OCI-LY1 (cell line): ENCODE results near the gene SMC3.

ENCODE experiments used
- H2AFZ ChIP-seq: fragments of 200-600 bp; sonication (generic), shearing (Covaris generic); 2 replicates; pipeline ENCODE4 v1.6.0; 2014; ENCODE audit warnings: antibody characterized with exemption, mild to moderate bottlenecking, low read length
- H3F3A ChIP-seq: fragments of 200-600 bp; sonication (generic), shearing (Covaris generic); 2 replicates; pipeline ENCODE4 v1.6.0; 2014; ENCODE audit warnings: mild to moderate bottlenecking, antibody characterized with exemption, low read length, moderate library complexity; ENCODE audit not compliant: insufficient read depth
- H3K27ac ChIP-seq: fragments of 200-600 bp; sonication (generic); 2 replicates; pipeline ENCODE4 v1.5.1; 2014; ENCODE audit warnings: low read length, mixed run types, mild to moderate bottlenecking, low read depth; ENCODE audit not compliant: poor library complexity, severe bottlenecking
- H3K27me3 ChIP-seq: fragments of 200-600 bp; sonication (generic); 2 replicates; pipeline ENCODE4 v1.6.0; 2014; ENCODE audit warnings: antibody characterized with exemption, mild to moderate bottlenecking, low read length, moderate library complexity; ENCODE audit not compliant: insufficient read depth
- H3K36me3 ChIP-seq: fragments of 200-600 bp; sonication (generic); 2 replicates; pipeline ENCODE4 v1.6.1; 2014; ENCODE audit warnings: mild to moderate bottlenecking, antibody characterized with exemption, low read length, moderate library complexity, mixed read lengths; ENCODE audit not compliant: insufficient read depth
- H3K4me1 ChIP-seq: fragments of 200-600 bp; sonication (generic); 2 replicates; pipeline ENCODE4 v1.5.1; 2014; ENCODE audit warnings: mild to moderate bottlenecking, low read length, moderate library complexity; ENCODE audit not compliant: insufficient read depth, severe bottlenecking
- H3K4me2 ChIP-seq: fragments of 200-600 bp; sonication (generic), shearing (Covaris generic); 2 replicates; pipeline ENCODE4 v1.6.1; 2014; ENCODE audit warnings: low read length
- H3K4me3 ChIP-seq: fragments of 200-600 bp; sonication (generic); 2 replicates; pipeline ENCODE4 v1.5.1; 2014; ENCODE audit warnings: low read length, low read depth, mild to moderate bottlenecking, mixed read lengths; ENCODE audit not compliant: poor library complexity, severe bottlenecking
- H3K79me2 ChIP-seq: fragments of 200-600 bp; shearing (Covaris generic); 2 replicates; pipeline ENCODE4 v1.6.1; 2016; ENCODE audit warnings: mixed run types, low read length, mixed read lengths; ENCODE audit not compliant: insufficient read depth
- H3K9ac ChIP-seq: fragments of 200-600 bp; sonication (generic), shearing (Covaris generic); 2 replicates; pipeline ENCODE4 v1.6.1; 2014; ENCODE audit warnings: mild to moderate bottlenecking, low read length, mixed read lengths
- H3K9me2 ChIP-seq: fragments of 200-600 bp; sonication (generic), shearing (Covaris generic); 2 replicates; pipeline ENCODE4 v1.6.1; 2014; ENCODE audit warnings: low read depth, mild to moderate bottlenecking, low read length, mixed read lengths
- H3K9me3 ChIP-seq: fragments of 200-600 bp; shearing (Covaris generic); 2 replicates; pipeline ENCODE4 v1.6.1; 2014; ENCODE audit warnings: low read length, mixed read lengths
- H4K20me1 ChIP-seq: fragments of 200-600 bp; sonication (generic), shearing (Covaris generic); 2 replicates; pipeline ENCODE4 v1.6.0; 2016; ENCODE audit warnings: mild to moderate bottlenecking, low read length; ENCODE audit not compliant: insufficient read depth
- CTCF ChIP-seq: fragments of 200-600 bp; sonication (generic), shearing (Covaris generic); IDR thresholded peaks from 2 replicates; pipeline ENCODE4 v1.5.1; 2017; ENCODE audit warnings: mild to moderate bottlenecking, antibody characterized with exemption, low read length, moderate library complexity, mixed read lengths
- EZH2 ChIP-seq: fragments of 200-600 bp; sonication (generic), shearing (Covaris generic); IDR thresholded peaks from 2 replicates; pipeline ENCODE4 v1.8.0; 2017; ENCODE audit warnings: borderline replicate concordance, mixed run types, mild to moderate bottlenecking, antibody characterized with exemption, low read length, moderate library complexity, mixed read lengths

Gene SMC3

DNA sequence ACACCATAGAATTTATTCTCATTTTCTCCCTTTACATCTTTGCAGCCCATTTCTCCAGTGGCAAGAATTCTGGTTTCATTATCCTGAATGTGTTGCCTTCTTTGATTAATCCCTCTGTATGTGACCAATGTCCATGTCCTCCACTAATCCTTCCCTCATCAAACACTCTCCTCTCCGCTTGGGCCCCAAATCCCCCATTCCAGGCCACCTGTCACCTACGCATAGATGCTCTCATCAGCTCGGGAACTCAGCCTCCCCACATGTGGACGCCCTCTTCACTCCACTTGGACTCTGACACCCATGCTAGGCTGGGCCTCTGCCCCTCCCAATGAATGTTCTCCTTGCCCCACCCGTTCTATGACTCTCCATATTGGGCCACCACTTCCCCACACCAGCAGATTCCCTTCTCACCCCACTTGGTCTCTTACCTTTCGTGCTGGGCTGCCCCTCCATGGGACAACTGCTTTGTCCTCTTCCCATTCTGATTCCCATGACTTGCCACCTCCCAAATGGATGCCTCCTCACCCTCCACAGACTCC is 57.9 kb downstream of the SMC3 start:
- Histone ChIP-seq H2AFZ (no peak overlapping the region), H3K27me3 (no peaks in the 10 kb centered on the region), H3K4me2 (no peak overlapping the region), H3K9me3 (no peaks in the 10 kb centered on the region), H4K20me1 (no peaks in the 10 kb centered on the region), H3K79me2 (no peaks in the 10 kb centered on the region), H3K9me2 (no peaks in the 10 kb centered on the region), H3K4me1 (peaks cover 19% of the 10 kb centered on the region), H3K36me3 (no peaks in the 10 kb centered on the region), H3K9ac (no peak overlapping the region), H3K4me3 (no peak overlapping the region), H3K27ac (no peak overlapping the region), H3F3A (no peaks in the 10 kb centered on the region)
- TF ChIP-seq CTCF (no peak), EZH2 (no peak)

DNA sequence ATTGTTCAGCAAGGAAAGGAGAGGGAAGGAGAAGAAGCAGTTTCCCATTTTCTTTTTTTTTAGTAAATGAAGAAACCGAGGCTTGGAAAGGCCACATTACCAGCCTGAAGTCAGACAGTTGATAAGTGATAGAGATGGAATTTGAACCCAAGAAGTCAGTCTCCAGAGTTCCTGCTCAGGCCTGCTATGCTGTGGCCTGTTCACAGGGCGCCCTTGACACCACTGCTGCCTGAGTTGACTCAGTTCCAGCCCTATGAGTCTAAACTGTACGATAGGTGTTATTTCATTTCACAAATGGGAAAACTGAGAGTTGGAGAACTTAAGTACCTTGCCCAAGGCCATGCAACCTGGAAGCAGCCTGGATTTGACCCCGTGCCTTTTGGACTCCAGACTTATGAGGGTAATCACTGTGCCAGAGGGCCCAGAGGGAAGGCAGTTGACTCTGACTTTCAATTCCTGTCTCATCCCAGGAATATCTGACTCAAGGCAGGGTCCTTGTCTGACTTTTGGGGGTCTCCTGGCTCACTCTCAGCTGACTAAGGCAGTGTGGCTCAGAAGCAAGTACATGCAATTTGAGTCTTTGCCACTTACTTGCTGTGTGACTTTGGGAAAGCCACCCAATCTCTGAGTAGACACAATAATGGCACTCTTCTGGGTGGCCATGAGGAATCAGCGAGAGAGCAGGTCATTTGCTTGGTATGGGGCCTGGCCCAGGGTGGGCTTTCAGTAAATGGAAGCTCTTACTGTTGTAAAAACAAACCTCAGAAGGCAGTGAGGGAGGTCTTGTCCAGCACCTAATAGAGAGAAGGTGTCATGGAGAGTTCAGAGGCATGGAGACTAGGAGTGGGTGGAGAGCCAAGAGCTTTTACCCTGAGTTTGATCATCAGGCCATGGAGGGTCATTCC is 58.7 kb downstream of the SMC3 start:
- TF ChIP-seq EZH2 (no peak), CTCF (no peak)
- no peaks in the 10 kb centered on the region for H3K9me2 ChIP-seq
- no peak overlapping the region for H2AFZ ChIP-seq
- no peak overlapping the region for H3K4me2 ChIP-seq
- no peaks in the 10 kb centered on the region for H3F3A ChIP-seq
- H4K20me1 ChIP-seq, result no peaks in the 10 kb centered on the region
- H3K4me1 ChIP-seq, result peaks cover 19% of the 10 kb centered on the region
- no peak overlapping the region for H3K27ac ChIP-seq
- no peak overlapping the region for H3K4me3 ChIP-seq
- no peaks in the 10 kb centered on the region for H3K79me2 ChIP-seq
- H3K36me3 ChIP-seq, result no peaks in the 10 kb centered on the region
- H3K27me3 ChIP-seq, result no peaks in the 10 kb centered on the region
- H3K9ac ChIP-seq, result no peak overlapping the region
- no peaks in the 10 kb centered on the region for H3K9me3 ChIP-seq

GRCh38 chr10:110628161-110628560 is 60.7 kb downstream of the SMC3 start:
- no peaks in the 10 kb centered on the region for H3F3A ChIP-seq
- H3K79me2 ChIP-seq, result no peaks in the 10 kb centered on the region
- no peaks in the 10 kb centered on the region for H4K20me1 ChIP-seq
- no peak overlapping the region for H2AFZ ChIP-seq
- no peak for TF ChIP-seq EZH2
- TF ChIP-seq CTCF, result no peak
- no peak overlapping the region for H3K4me3 ChIP-seq
- peaks cover 19% of the 10 kb centered on the region for H3K4me1 ChIP-seq
- no peak overlapping the region for H3K27ac ChIP-seq
- no peaks in the 10 kb centered on the region for H3K9me3 ChIP-seq
- H3K9ac ChIP-seq, result no peak overlapping the region
- no peaks in the 10 kb centered on the region for H3K9me2 ChIP-seq
- H3K27me3 ChIP-seq, result no peaks in the 10 kb centered on the region
- H3K36me3 ChIP-seq, result no peaks in the 10 kb centered on the region
- no peak overlapping the region for H3K4me2 ChIP-seq
